ENCODE data around the gene UBXN7. TPM values are rescaled to one million over a fixed set of nuclear protein-coding genes. Genes with fewer than 3 reads are reported as not detected.

The UBXN7 gene
- total RNA-seq, 1 experiment from 2014 or later = 67.0 TPM

- no peaks in the 10 kb centered on the region for H3K9me3 ChIP-seq (ENCODE audit: control insufficient read depth in 1 of 2, insufficient read depth in 1 of 2, low read depth in 1 of 2, low read length in 2 of 2)
- H3K9ac ChIP-seq (ENCODE audit: low read length) = no peak overlapping the region
- no peak for DNase-seq (ENCODE audit: low read depth, low spot score)
- BruUV-seq (replicated peaks) = no TSS peak
- H3K79me2 ChIP-seq (ENCODE audit: insufficient read depth, low read length) = no peaks in the 10 kb centered on the region
- H2AFZ ChIP-seq (ENCODE audit: low read depth, low read length, poor library complexity, severe bottlenecking) = no peak overlapping the region
- ChIA-PET RAD21 (ENCODE audit: low non-redundant PET in 1 of 2, low total read pairs in 2 of 2, uncharacterized antibody in 2 of 2, unreplicated experiment in 2 of 2) (no interaction called here), CTCF (no interaction called here), POLR2A (no interaction called here)
- no peak overlapping the region for H3K27ac ChIP-seq (ENCODE audit: low read depth, low read length)
- no peaks in the 10 kb centered on the region for H3K4me1 ChIP-seq (ENCODE audit: control insufficient read depth in 1 of 2, insufficient read depth in 2 of 2, low read length in 2 of 2)
- H4K20me1 ChIP-seq (ENCODE audit: insufficient read depth) = no peaks in the 10 kb centered on the region
- no peak overlapping the region for H3K4me3 ChIP-seq (replicated peaks in 1 of 2; ENCODE audit: low read depth in 1 of 2, low read length in 2 of 2)
- TF ChIP-seq CTCF (IDR thresholded peaks at IDR 0.05 in 2 of 3, conservative IDR thresholded peaks at IDR 0.05 in 1 of 3; ENCODE audit: borderline replicate concordance in 1 of 3, insufficient read depth in 1 of 3, low read depth in 2 of 3, low read length in 2 of 3) = no peak
- TF ChIP-seq ZNF274 (IDR thresholded peaks at IDR 0.05; ENCODE audit: low read depth, low read length) = no peak
- no peak for TF ChIP-seq JUND (IDR thresholded peaks at IDR 0.05)
- no peak for TF ChIP-seq ATF3 (IDR thresholded peaks at IDR 0.05)
- no peak for TF ChIP-seq RAD21 (IDR thresholded peaks at IDR 0.05; ENCODE audit: low read depth)
- no peak for TF ChIP-seq CEBPB (IDR thresholded peaks at IDR 0.05; ENCODE audit: low read depth)
- TF ChIP-seq REST (IDR thresholded peaks at IDR 0.05; ENCODE audit: low read depth) = no peak
- TF ChIP-seq SRF (IDR thresholded peaks at IDR 0.05; ENCODE audit: low read depth) = no peak
- TF ChIP-seq MAX (IDR thresholded peaks at IDR 0.05) = no peak
- no peak for TF ChIP-seq POLR2AphosphoS5 (IDR thresholded peaks at IDR 0.05; ENCODE audit: low read depth, low read length)
- TF ChIP-seq ZFX (IDR thresholded peaks at IDR 0.05) = no peak
- no peak for TF ChIP-seq EZH2phosphoT487 (IDR thresholded peaks at IDR 0.05; ENCODE audit: borderline replicate concordance)
- TF ChIP-seq ELF1 (IDR thresholded peaks at IDR 0.05; ENCODE audit: borderline replicate concordance, low read depth) = no peak
- no peak for TF ChIP-seq SIN3A (IDR thresholded peaks at IDR 0.05; ENCODE audit: low read depth)
- no peaks in the 10 kb centered on the region for H3K9me2 ChIP-seq (ENCODE audit: insufficient read depth)
- H3K27me3 ChIP-seq (ENCODE audit: insufficient read depth, low read length) = no peaks in the 10 kb centered on the region
- H3K36me3 ChIP-seq (ENCODE audit: control insufficient read depth in 1 of 2, insufficient read depth in 2 of 2, low read length in 2 of 2) = peaks cover 8 to 17% of the 10 kb centered on the region in 2 experiments; a peak in 3 of 4 replicates
- H3K4me2 ChIP-seq (ENCODE audit: low read length) = no peak overlapping the region
- ATAC-seq = no peak
- intact Hi-C loops (cut with micrococcal nuclease) = no loop called here
Measured at GRCh38 chr3:196351541-196351940, 80.7 kb downstream of the UBXN7 start.
